HG03558 (cell line): ENCODE data around the gene NRF1.
"Not testable (repeated sequence)": the region's sequence is repeated elsewhere in the genome, so short reads cannot be mapped to it uniquely, and the experiment has no call there.

Experiments
- ATAC-seq: cut with Tn5 transposase; IDR thresholded peaks from one replicate; pipeline ENCODE4 v1.9.1; 2021; ENCODE audit warnings: moderate number of reproducible peaks; ENCODE audit not compliant: unreplicated experiment; ENCODE audit errors: extremely low read depth

NRF1 gene

GRCh38 chr7:129643550-129644170 is 32.1 kb downstream of the NRF1 start:
- ATAC-seq, result no peak

GRCh38 chr7:129644634-129645230 is 33.2 kb downstream of the NRF1 start:
- no peak for ATAC-seq

GRCh38 chr7:129646369-129647021 is 35.0 kb downstream of the NRF1 start:
- no peak for ATAC-seq

- no peak for ATAC-seq
These were observed 37.7 kb downstream of the NRF1 start for GRCh38 chr7:129649128-129649690.

- ATAC-seq, result no peak
These were observed 38.7 kb downstream of the NRF1 start for GRCh38 chr7:129650056-129650758.

- ATAC-seq, result no peak
These were observed 41.4 kb downstream of the NRF1 start for GRCh38 chr7:129652914-129653313.

GRCh38 chr7:129655811-129656210 is 44.3 kb downstream of the NRF1 start:
- ATAC-seq, result no peak

- no peak for ATAC-seq
These were observed 45.8 kb downstream of the NRF1 start for GRCh38 chr7:129657363-129657762.

- not testable (repeated sequence) for ATAC-seq
These were observed 48.4 kb downstream of the NRF1 start for GRCh38 chr7:129659907-129660306.

GRCh38 chr7:129661645-129662182 is 50.2 kb downstream of the NRF1 start:
- no peak for ATAC-seq

- not testable (repeated sequence) for ATAC-seq
These were observed 51.7 kb downstream of the NRF1 start for GRCh38 chr7:129663240-129663639.

GRCh38 chr7:129664029-129665012 is 52.8 kb downstream of the NRF1 start:
- no peak for ATAC-seq

- ATAC-seq, result no peak
These were observed 53.5 kb downstream of the NRF1 start for GRCh38 chr7:129665013-129665401.

GRCh38 chr7:129667116-129667515 is 55.6 kb downstream of the NRF1 start:
- no peak for ATAC-seq

- no peak for ATAC-seq
These were observed 56.0 kb downstream of the NRF1 start for GRCh38 chr7:129667551-129667950.

- ATAC-seq, result no peak
These were observed 58.4 kb downstream of the NRF1 start for GRCh38 chr7:129669901-129670300.

GRCh38 chr7:129670656-129671055 is 59.1 kb downstream of the NRF1 start:
- no peak for ATAC-seq

- no peak for ATAC-seq
These were observed 59.7 kb downstream of the NRF1 start for GRCh38 chr7:129671266-129671665.

- ATAC-seq, result not testable (repeated sequence)
These were observed 63.0 kb downstream of the NRF1 start for GRCh38 chr7:129674475-129674874.
